ENCODE data around the gene OSCAR. TPM values are rescaled to one million over a fixed set of nuclear protein-coding genes. Genes with fewer than 3 reads are reported as not detected.

OSCAR gene
- total RNA-seq, 2 donors from 2014 or later = 2.3 TPM; not detected in 1

GRCh38 chr19:54142166-54142780 is 41.7 kb upstream of the OSCAR start:
- H3K4me3 ChIP-seq = no peak overlapping the region
- H3K4me1 ChIP-seq = peaks cover 34% of the 10 kb centered on the region
- H3K27ac ChIP-seq = no peak overlapping the region
- H3K36me3 ChIP-seq (replicated peaks in 1 of 2; ENCODE audit: insufficient read depth in 1 of 2, low read depth in 2 of 2) = peaks cover 31 to 34% of the 10 kb centered on the region in 2 donors
- ATAC-seq = no peak
- WGBS, 2 donors = 79 to 81% methylated on average over 7 of the region's 7 CpGs
- H3K27me3 ChIP-seq = no peaks in the 10 kb centered on the region
- H3K9me3 ChIP-seq = no peaks in the 10 kb centered on the region
- TF ChIP-seq CTCF (IDR thresholded peaks at IDR 0.05) (no peak), POLR2A (IDR thresholded peaks at IDR 0.05) (no peak)
- no peak for DNase-seq
- intact Hi-C loops (cut with DNase I) = no loop called here

GRCh38 chr19:54141356-54141755 is 40.8 kb upstream of the OSCAR start:
- H3K9me3 ChIP-seq = no peaks in the 10 kb centered on the region
- ATAC-seq (no peak), DNase-seq (no peak)
- peaks cover 38% of the 10 kb centered on the region for H3K4me1 ChIP-seq
- H3K36me3 ChIP-seq (replicated peaks in 1 of 2; ENCODE audit: insufficient read depth in 1 of 2, low read depth in 2 of 2) = peaks cover 26% of the 10 kb centered on the region in 2 donors
- 88 to 92% methylated on average over 3 of the region's 3 CpGs for WGBS, 2 donors
- TF ChIP-seq CTCF (IDR thresholded peaks at IDR 0.05) = no peak
- TF ChIP-seq POLR2A (IDR thresholded peaks at IDR 0.05) = no peak
- intact Hi-C loops (cut with DNase I) = no loop called here
- H3K27ac ChIP-seq = no peak overlapping the region
- no peak overlapping the region for H3K4me3 ChIP-seq
- H3K27me3 ChIP-seq = no peaks in the 10 kb centered on the region

GRCh38 chr19:54138489-54139256 is 38.1 kb upstream of the OSCAR start:
- H3K27ac ChIP-seq = peak overlapping the region; percentile 88 to 94 (median 92)
- ATAC-seq = no peak
- H3K9me3 ChIP-seq = no peaks in the 10 kb centered on the region
- peak overlapping the region; percentile 95 to 99 for H3K4me3 ChIP-seq
- peaks cover 55% of the 10 kb centered on the region for H3K4me1 ChIP-seq
- 21% methylated on average over 13 to 31 of the region's 31 CpGs for WGBS, 2 donors
- intact Hi-C loops (cut with DNase I) = no loop called here
- TF ChIP-seq CTCF (IDR thresholded peaks at IDR 0.05) (no peak), POLR2A (IDR thresholded peaks at IDR 0.05) (no peak)
- H3K27me3 ChIP-seq = no peaks in the 10 kb centered on the region
- H3K36me3 ChIP-seq (replicated peaks in 1 of 2; ENCODE audit: insufficient read depth in 1 of 2, low read depth in 2 of 2) = peaks cover 4 to 10% of the 10 kb centered on the region in 2 donors
- DNase-seq = no peak

- DNase-seq (peak in 2 of 4 donors; percentile 35 to 42), ATAC-seq (no peak)
- TF ChIP-seq CTCF (IDR thresholded peaks at IDR 0.05) (peak in 1 of 7 experiments; percentile 12), POLR2A (IDR thresholded peaks at IDR 0.05) (peak; percentile 38 to 78 (median 62))
- WGBS, 2 donors = 0% methylated on average over 1 to 57 of the region's 103 CpGs
- Histone ChIP-seq H3K4me1 (peaks cover 55% of the 10 kb centered on the region), H3K27ac (peak within 1 kb of the TSS; percentile 88 to 94 (median 92)), H3K36me3 (replicated peaks in 1 of 2; ENCODE audit: insufficient read depth in 1 of 2, low read depth in 2 of 2) (peaks cover 0 to 2% of the 10 kb centered on the region in 2 donors), H3K9me3 (no peaks in the 10 kb centered on the region), H3K27me3 (no peaks in the 10 kb centered on the region), H3K4me3 (peak within 1 kb of the TSS; percentile 95 to 99)
- intact Hi-C loops (cut with DNase I) = no loop called here
These were observed 37.3 kb upstream of the OSCAR start, which contains the start of gene CNOT3 for GRCh38 chr19:54137699-54138488. TSS of gene CNOT3 (plus strand) at chr19:54137762. CDS start at chr19:54142979, 5,217 bp downstream.
